Myometrial cell (primary cell): Measurements from ENCODE around the gene AVL9. TPM values are rescaled to one million over a fixed set of nuclear protein-coding genes. Genes with fewer than 3 reads are reported as not detected.

Experiments used
- total RNA-seq: library from RNA; depleted of rRNA; stranded (reverse); fragments of >200 nt; gene quantifications from 2 replicates; pipeline ENCODE4 v1.2.3, GENCODE V29; 2015

The AVL9 gene
- total RNA-seq, result 17.5 and 44.7 TPM in 2 replicates

GRCh38 chr7:32495298-32496051 lies at the start of gene AVL9:
TSS of gene AVL9 (plus strand) at chr7:32495489. CDS start at chr7:32495710, 221 bp downstream.

GRCh38 chr7:32490127-32490796 lies 5.0 kb upstream of the AVL9 start, which contains the start of gene LSM5:
TSS of gene LSM5 (minus strand) at chr7:32490380. CDS start at chr7:32490365, 15 bp downstream.

Other genes with a start within 250 kb of the AVL9 start
- 14.4 and 59.0 TPM in 2 replicates for gene LSM5, start 5.1 kb upstream of the AVL9 start, total RNA-seq